K562 (cell line): ENCODE measurements around the gene SNAPC3. TPM values are rescaled to one million over a fixed set of nuclear protein-coding genes. Genes with fewer than 3 reads are reported as not detected.

ENCODE experiments used
- ATAC-seq: fragments of 200-7000 bp; cut with Tn5 transposase; 3 replicates; pipeline ENCODE4 v1.9.1; 2020; ENCODE audit warnings: moderate library complexity
- BruUV-seq: library from RNA; stranded (reverse); fragments of 400-500 nt; replicated peaks from 2 replicates; lab custom pipeline; 2021; lab: Mats Ljungman, UMichigan
- CTCF ChIA-PET: fragments of 300-600 bp; formaldehyde crosslinking; extraction: SDS; loops from one replicate; lab custom pipeline; 2021; ENCODE audit warnings: low intra/inter-chr PET ratio; lab: Yijun Ruan, JAX
- POLR2A ChIA-PET: fragments of 300-600, 350-650 bp; sonication (Branson Sonifier 250); formaldehyde crosslinking; extraction: SDS; loops from one replicate; lab custom pipeline; 2021; ENCODE audit warnings: antibody characterized with exemption, inconsistent platforms; lab: Yijun Ruan, JAX
- DNase-seq, 4 experiments: peaks; one replicate each; pipeline versions ENCODE4 v3.0.0 to v3.0.0-alpha.2; 2011 to 2018; ENCODE audit warnings: low spot score in 3 of 4, mixed read lengths in 3 of 4; ENCODE audit errors: extremely low read depth in 1 of 4
- FAIRE-seq: peaks from 2 replicates; lab custom pipeline; 2011; peaks lifted over from hg19 to GRCh38; lab: Jason Lieb, UNC
- H2AFZ ChIP-seq: 2 replicates; pipeline ENCODE4 v1.6.0; 2011; ENCODE audit warnings: low read depth, low read length, control low read depth, inconsistent platforms
- H3K27ac ChIP-seq: fragments of 200-600 bp; 3 replicates; pipeline ENCODE4 v1.8.0; 2011; ENCODE audit warnings: low read depth, mild to moderate bottlenecking, control low read depth, inconsistent platforms, low read length, moderate library complexity, mixed read lengths; ENCODE audit errors: extremely low read depth
- H3K27me3 ChIP-seq, 2 experiments: fragments of 300-600 bp in 1 of 2; 2 replicates in 1 of 2; 3 replicates in 1 of 2; pipeline versions ENCODE4 v1.6.0 to v1.8.0; 2011; ENCODE audit warnings: inconsistent platforms in 2 of 2, low read length in 2 of 2, mild to moderate bottlenecking in 1 of 2, mixed read lengths in 1 of 2, moderate library complexity in 1 of 2; ENCODE audit not compliant: control insufficient read depth in 2 of 2, insufficient read depth in 2 of 2
- H3K36me3 ChIP-seq: fragments of 300-600 bp; 3 replicates; pipeline ENCODE4 v1.8.0; 2011; ENCODE audit warnings: mild to moderate bottlenecking, low read length, inconsistent platforms; ENCODE audit not compliant: control insufficient read depth, insufficient read depth
- H3K4me1 ChIP-seq, 2 experiments: fragments of 200-600 bp in 1 of 2; replicated peaks in 1 of 2; 2 replicates in 1 of 2; 3 replicates in 1 of 2; pipeline versions ENCODE4 v1.5.1 to v1.8.0; 2011; ENCODE audit warnings: inconsistent platforms in 2 of 2, low read length in 2 of 2, mild to moderate bottlenecking in 1 of 2, mixed read lengths in 1 of 2, moderate library complexity in 1 of 2; ENCODE audit not compliant: control insufficient read depth in 2 of 2, insufficient read depth in 2 of 2
- H3K4me2 ChIP-seq: 2 replicates; pipeline ENCODE4 v1.6.1; 2011; ENCODE audit warnings: low read length, control low read depth, inconsistent platforms, mixed read lengths; ENCODE audit not compliant: insufficient read depth
- H3K4me3 ChIP-seq: fragments of 200-600 bp; sonication (generic), shearing (Covaris generic); 2 replicates; pipeline ENCODE4 v1.5.1; 2016; ENCODE audit warnings: control low read depth, inconsistent platforms
- H3K79me2 ChIP-seq: fragments of 200-600 bp; 3 replicates; pipeline ENCODE4 v1.8.0; 2011; ENCODE audit warnings: low read length, inconsistent platforms; ENCODE audit not compliant: control insufficient read depth, insufficient read depth
- H3K9ac ChIP-seq, 2 experiments: 2 replicates each; pipeline versions ENCODE4 v1.6.0 to v1.6.1; 2011; ENCODE audit warnings: low read depth in 2 of 2, low read length in 2 of 2, control low read depth in 1 of 2, inconsistent platforms in 1 of 2, mild to moderate bottlenecking in 1 of 2, mixed read lengths in 1 of 2; ENCODE audit not compliant: insufficient read depth in 1 of 2
- H3K9me1 ChIP-seq: one replicate; pipeline ENCODE4 v1.6.0; 2011; ENCODE audit warnings: inconsistent platforms, mild to moderate bottlenecking, low read length, moderate library complexity; ENCODE audit not compliant: control insufficient read depth, insufficient read depth
- H3K9me3 ChIP-seq: replicated peaks from 2 replicates; pipeline ENCODE4 v1.5.1; 2011; ENCODE audit warnings: low read depth, low read length, inconsistent platforms; ENCODE audit not compliant: control insufficient read depth, insufficient read depth
- H4K20me1 ChIP-seq: replicated peaks from 2 replicates; pipeline ENCODE4 v1.6.1; 2011; ENCODE audit warnings: low read length, inconsistent platforms, mixed read lengths; ENCODE audit not compliant: control insufficient read depth, insufficient read depth
- BRF2 ChIP-seq: IDR thresholded peaks from 3 replicates; pipeline ENCODE4 v1.6.1; 2011; ENCODE audit warnings: borderline replicate concordance, mild to moderate bottlenecking; ENCODE audit not compliant: insufficient read length, insufficient read depth
- CCNT2 ChIP-seq: IDR thresholded peaks from 2 replicates; pipeline ENCODE4 v1.6.1; 2011; ENCODE audit warnings: borderline replicate concordance, low read depth, mild to moderate bottlenecking, moderate library complexity, mixed read lengths, low read length; ENCODE audit not compliant: insufficient read length; ENCODE audit errors: extremely low read depth
- CSDE1 ChIP-seq, 2 experiments: fragments of 450-650 bp; IDR thresholded peaks; 2 replicates each; pipeline ENCODE4 v1.6.1; 2016; ENCODE audit warnings: mild to moderate bottlenecking in 1 of 2
- HNRNPH1 ChIP-seq: fragments of 200-400 bp; formaldehyde crosslinking; optimal IDR thresholded peaks from 2 replicates; pipeline ENCODE3; 2017; ENCODE audit warnings: low read depth, mild to moderate bottlenecking, low read length, moderate library complexity
- RAD21 ChIP-seq, 2 experiments: fragments of 250-450 bp in 1 of 2; fragments of 450-650 bp in 1 of 2; sonication (Bioruptor Pico) in 1 of 2; formaldehyde crosslinking in 1 of 2; IDR thresholded peaks in 1 of 2; conservative IDR thresholded peaks in 1 of 2; 2 replicates each; pipeline versions ENCODE4 v1.4.0 to v1.8.0; 2020 to 2022; ENCODE audit warnings: mild to moderate bottlenecking in 2 of 2, moderate library complexity in 1 of 2
- SLC30A9 ChIP-seq: fragments of 250-450 bp; sonication (Bioruptor Pico); IDR thresholded peaks from 2 replicates; pipeline ENCODE4 v1.8.0; 2022; ENCODE audit warnings: mild to moderate bottlenecking, moderate library complexity
- SRSF9 ChIP-seq: fragments of 200-400 bp; formaldehyde crosslinking; IDR thresholded peaks from 2 replicates; pipeline ENCODE4 v1.6.1; 2017; ENCODE audit warnings: low read depth, low read length, borderline replicate concordance
- STAT5B ChIP-seq: fragments of 250-450 bp; sonication (Bioruptor Pico); IDR thresholded peaks from 2 replicates; pipeline ENCODE4 v1.8.0; 2021; ENCODE audit warnings: mild to moderate bottlenecking, inconsistent platforms
- ZBTB2 ChIP-seq: fragments of 450-650 bp; IDR thresholded peaks from 2 replicates; pipeline ENCODE4 v1.6.1; 2016; ENCODE audit warnings: antibody characterized with exemption
- ZNF583 ChIP-seq: fragments of 250-450 bp; sonication (Bioruptor Pico); IDR thresholded peaks from 2 replicates; pipeline ENCODE4 v1.4.0; 2020
- ZNF586 ChIP-seq: fragments of 450-650 bp; formaldehyde crosslinking; conservative IDR thresholded peaks from 2 replicates; pipeline ENCODE4 v1.4.0; 2020; ENCODE audit warnings: mild to moderate bottlenecking, moderate library complexity
- WGBS: fragments of 100-300 bp; shearing (Covaris generic); methylation state at CpG from one replicate; pipeline ENCODE4 v1.1.6; 2016; ENCODE audit warnings: low coverage, mixed read lengths; ENCODE audit not compliant: insufficient coverage; ENCODE audit errors: missing lambda C conversion rate; 5-methylcytosine and 5-hydroxymethylcytosine counted together
- in situ Hi-C: fragments of 300-500 bp; cut with MboI; formaldehyde crosslinking; loops from 4 replicates; pipeline ENCODE4 v1.15.0; 2018; ENCODE audit warnings: inconsistent platforms, mixed read lengths
- intact Hi-C: fragments of 100-400 bp; cut with micrococcal nuclease; formaldehyde crosslinking; loops from 2 replicates; pipeline ENCODE4 v1.14.2; 2022
- polyA plus RNA-seq, 8 experiments: library from polyadenylated mRNA; depleted of rRNA in 4 of 8; stranded (reverse) in 5 of 8; unstranded in 3 of 8; fragments of >200 nt; fragmentation: Nextera tagmentation in 2 of 8; fragmentation: Illumina TruSeq in 1 of 8; extraction: Ambion mirVana in 2 of 8; extraction: Trizol in 1 of 8; gene quantifications; 2 replicates each; pipeline versions ENCODE4 v1.2.1 to v1.2.3, GENCODE V29; 2011 to 2014; ENCODE audit warnings: inconsistent platforms in 1 of 8, missing spikeins in 1 of 8
- total RNA-seq, 7 experiments: library from RNA; depleted of rRNA in 6 of 7; stranded (reverse); fragments of >200 nt in 6 of 7; fragmentation: Illumina TruSeq in 2 of 7; extraction: Trizol in 2 of 7; gene quantifications; 2 replicates each; pipeline versions ENCODE4 v1.2.1 to v1.2.3, GENCODE V29; 2011 to 2021; ENCODE audit warnings: low replicate concordance in 1 of 7
- TF ChIP-seq, protein P1 (sequence below): sonication (generic); formaldehyde crosslinking; IDR thresholded peaks from 2 replicates; pipeline ENCODE4 v1.9.0; 2022; ENCODE audit warnings: mild to moderate bottlenecking, missing genetic modification reagents

Gene SNAPC3
- total and polyA plus RNA-seq, 9 of the 15 experiments (the other 6 are each of a cell fraction or from before 2014, with no cell fraction given): 2.3 to 38.9 (median 19.8) TPM

- intact Hi-C loops: no loop called here
- in situ Hi-C loops: no loop called here
- POLR2A ChIA-PET: interaction anchor here (0.9 kb wide), 1 partner anchor 8 kb away, joined by 3 read pairs; no protein-coding TSS in a partner anchor
- H3K9me1 ChIP-seq: no peaks in the 10 kb centered on the region
- CTCF ChIA-PET: no interaction called here
- no TSS peak for BruUV-seq
- 98% methylated on average over 12 of the region's 13 CpGs for WGBS
- no peak overlapping the region for H2AFZ ChIP-seq
- ATAC-seq (no peak), FAIRE-seq (no peak), DNase-seq (no peak)
- peaks cover 56% of the 10 kb centered on the region; the same call in 2 of the 3 replicates for H3K36me3 ChIP-seq
- H3K9ac ChIP-seq: no peak overlapping the region
- no peak overlapping the region for H3K4me3 ChIP-seq
- peaks cover 60% of the 10 kb centered on the region for H3K79me2 ChIP-seq
- no peak overlapping the region for H3K27ac ChIP-seq
- H3K4me1 ChIP-seq: no peaks in the 10 kb centered on the region; a peak in 1 of 5 replicates
- TF ChIP-seq CCNT2 (no peak), BRF2 (no peak), STAT5B (CRISPR knock-in tag) (no peak), SRSF9 (no peak), ZNF586 (no peak), CSDE1 (IDR thresholded peaks at IDR 0.05) (no peak), RAD21 (CRISPR knock-in tag; conservative IDR thresholded peaks at IDR 0.05 in 1 of 2, IDR thresholded peaks at IDR 0.05 in 1 of 2) (no peak), ZBTB2 (no peak), SLC30A9 (no peak), ZNF583 (CRISPR knock-in tag) (no peak), HNRNPH1 (no peak)
- TF ChIP-seq, protein P1, sequence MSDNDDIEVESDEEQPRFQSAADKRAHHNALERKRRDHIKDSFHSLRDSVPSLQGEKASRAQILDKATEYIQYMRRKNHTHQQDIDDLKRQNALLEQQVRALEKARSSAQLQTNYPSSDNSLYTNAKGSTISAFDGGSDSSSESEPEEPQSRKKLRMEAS (CRISPR knock-in tag): no peak
- H4K20me1 ChIP-seq: no peaks in the 10 kb centered on the region
- no peaks in the 10 kb centered on the region; the same call in 1 of the 2 replicates for H3K9me3 ChIP-seq
- H3K27me3 ChIP-seq: no peaks in the 10 kb centered on the region
- no peak overlapping the region for H3K4me2 ChIP-seq
Observed at GRCh38 chr9:15498246-15498995, 75.7 kb downstream of the SNAPC3 start.
